Measurements from ENCODE around the gene HSD17B3.

The HSD17B3 gene

DNA sequence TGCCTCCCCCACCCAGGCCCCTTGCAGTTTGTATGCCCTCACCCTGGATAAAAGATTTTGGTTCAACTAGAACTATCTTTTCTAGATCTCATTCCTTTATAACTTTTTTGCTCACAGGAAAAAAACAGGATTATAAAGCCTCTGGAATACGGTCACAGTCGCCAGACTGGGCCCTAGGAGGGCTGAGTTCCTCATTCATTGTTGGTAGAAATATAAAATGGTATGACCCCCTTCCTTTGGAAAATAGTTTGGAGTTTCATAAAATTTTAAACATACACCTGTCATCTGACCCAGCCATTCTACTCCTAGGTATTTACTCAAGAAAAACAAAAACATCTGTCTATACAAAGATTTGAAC, 82.1 kb downstream of the HSD17B3 start:
- Histone ChIP-seq H4K91ac (ENCODE audit: low read depth, low read length) (no peak overlapping the region), H2BK5ac (ENCODE audit: low read depth, low read length, poor library complexity) (no peak overlapping the region), H3K79me1 (ENCODE audit: low read length) (peaks cover 17% of the 10 kb centered on the region), H3K14ac (ENCODE audit: low read length) (no peak overlapping the region), H3K79me2 (ENCODE audit: control insufficient read depth, insufficient read depth, low read length, poor library complexity) (no peaks in the 10 kb centered on the region), H3K36me3 (ENCODE audit: control insufficient read depth in 1 of 2, insufficient read depth in 2 of 2, low read length in 2 of 2) (no peaks in the 10 kb centered on the region), H2AK5ac (ENCODE audit: low read length) (no peak overlapping the region), H4K8ac (ENCODE audit: low read depth, low read length) (no peak overlapping the region), H2BK120ac (ENCODE audit: insufficient read depth, low read length, poor library complexity) (no peak overlapping the region), H3K23ac (ENCODE audit: low read length) (no peak overlapping the region), H3K4ac (ENCODE audit: low read depth, low read length) (no peak overlapping the region), H3K27ac (ENCODE audit: low read depth, low read length) (no peak overlapping the region), H2BK12ac (ENCODE audit: low read length) (no peak overlapping the region), H3K27me3 (ENCODE audit: insufficient read depth, low read length) (no peaks in the 10 kb centered on the region), H4K12ac (ENCODE audit: low read depth, low read length) (no peak overlapping the region), H3K18ac (ENCODE audit: low read length) (no peak overlapping the region), H3K4me2 (ENCODE audit: low read length) (no peak overlapping the region), H2AFZ (ENCODE audit: insufficient read depth, low read length, poor library complexity) (no peak overlapping the region), H3K4me1 (ENCODE audit: control insufficient read depth in 1 of 2, insufficient read depth in 2 of 2, low read length in 2 of 2) (peaks cover 23 to 30% of the 10 kb centered on the region in 2 experiments), H3K4me3 (ENCODE audit: low read depth, low read length) (no peak overlapping the region), H3K9me3 (ENCODE audit: insufficient read depth, low read depth, low read length) (no peaks in the 10 kb centered on the region), H3K9ac (ENCODE audit: low read length) (no peak overlapping the region)
- no peak for DNase-seq
- WGBS (ENCODE audit: extremely low coverage, insufficient coverage, insufficient read length), result no CpG with 5 or more reads among the region's 2 CpGs

DNA sequence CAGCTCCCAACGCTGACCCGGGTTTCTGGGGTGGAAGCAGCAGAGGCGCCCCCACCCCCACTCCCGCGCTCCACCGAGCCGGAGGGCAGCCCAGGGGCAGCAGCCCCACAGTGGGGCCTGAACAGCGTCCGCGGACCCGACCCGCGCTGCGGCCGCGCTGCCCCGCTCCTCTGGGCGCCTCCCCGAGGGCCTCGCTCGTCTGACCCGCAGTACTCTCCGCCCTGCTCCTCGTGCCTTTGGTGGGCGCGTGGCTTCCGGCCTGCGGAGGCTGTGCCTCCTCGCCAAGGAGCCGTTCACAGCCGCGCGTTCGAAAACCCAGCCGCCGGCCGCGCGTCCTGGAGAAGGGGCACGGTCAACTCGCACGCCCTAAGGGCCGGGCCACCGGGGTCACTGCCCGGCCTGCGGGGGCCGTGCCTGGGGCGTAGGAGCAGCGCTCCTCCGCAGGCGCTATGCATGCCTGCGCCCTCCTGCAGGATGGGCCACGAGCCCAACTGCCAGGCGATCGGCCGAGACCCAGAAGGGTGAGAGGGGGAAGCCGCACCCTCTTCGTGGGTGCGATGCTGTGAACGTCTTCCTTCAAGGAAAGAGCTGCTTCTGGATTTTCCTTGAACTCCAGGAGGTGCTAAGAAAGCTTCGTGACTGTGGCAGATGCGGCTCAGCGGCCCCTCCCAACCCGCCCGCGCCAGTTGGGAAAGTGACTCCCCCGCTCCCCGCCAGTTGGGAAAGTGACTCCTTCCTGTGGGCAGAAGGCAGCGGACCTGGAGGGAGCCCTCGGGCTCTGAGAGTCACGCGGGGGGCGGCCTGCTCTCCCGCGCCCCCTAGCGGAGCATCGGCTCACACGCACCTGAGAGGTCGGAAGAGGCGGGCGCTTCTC, 82.7 kb downstream of the HSD17B3 start:
- H3K23ac ChIP-seq (ENCODE audit: low read length), result no peak overlapping the region
- H2BK120ac ChIP-seq (ENCODE audit: insufficient read depth, low read length, poor library complexity), result peak overlapping the region; percentile 37
- H3K4me3 ChIP-seq (ENCODE audit: low read depth, low read length), result no peak overlapping the region
- DNase-seq, result peak; percentile 18 to 64
- no peak overlapping the region for H3K4ac ChIP-seq (ENCODE audit: low read depth, low read length)
- H3K27me3 ChIP-seq (ENCODE audit: insufficient read depth, low read length), result no peaks in the 10 kb centered on the region
- no peak overlapping the region for H2BK5ac ChIP-seq (ENCODE audit: low read depth, low read length, poor library complexity)
- H3K9ac ChIP-seq (ENCODE audit: low read length), result no peak overlapping the region
- H3K79me1 ChIP-seq (ENCODE audit: low read length), result peaks cover 17% of the 10 kb centered on the region
- H3K36me3 ChIP-seq (ENCODE audit: control insufficient read depth in 1 of 2, insufficient read depth in 2 of 2, low read length in 2 of 2), result no peaks in the 10 kb centered on the region
- H3K18ac ChIP-seq (ENCODE audit: low read length), result no peak overlapping the region
- H2AK5ac ChIP-seq (ENCODE audit: low read length), result peak overlapping the region; percentile 75
- no peaks in the 10 kb centered on the region for H3K9me3 ChIP-seq (ENCODE audit: insufficient read depth, low read depth, low read length)
- no peak overlapping the region for H4K12ac ChIP-seq (ENCODE audit: low read depth, low read length)
- no peak overlapping the region for H3K27ac ChIP-seq (ENCODE audit: low read depth, low read length)
- no peak overlapping the region for H3K4me2 ChIP-seq (ENCODE audit: low read length)
- no peaks in the 10 kb centered on the region for H3K79me2 ChIP-seq (ENCODE audit: control insufficient read depth, insufficient read depth, low read length, poor library complexity)
- H2BK12ac ChIP-seq (ENCODE audit: low read length), result peak overlapping the region; percentile 7
- no peak overlapping the region for H2AFZ ChIP-seq (ENCODE audit: insufficient read depth, low read length, poor library complexity)
- peak overlapping the region; percentile 20 for H4K91ac ChIP-seq (ENCODE audit: low read depth, low read length)
- WGBS (ENCODE audit: extremely low coverage, insufficient coverage, insufficient read length), result no CpG with 5 or more reads among the region's 81 CpGs
- no peak overlapping the region for H4K8ac ChIP-seq (ENCODE audit: low read depth, low read length)
- H3K4me1 ChIP-seq (ENCODE audit: control insufficient read depth in 1 of 2, insufficient read depth in 2 of 2, low read length in 2 of 2), result peaks cover 28 to 35% of the 10 kb centered on the region in 2 experiments
- no peak overlapping the region for H3K14ac ChIP-seq (ENCODE audit: low read length)

- H4K12ac ChIP-seq (ENCODE audit: low read depth, low read length), result peak overlapping the region; percentile 73
- peak; percentile 46 to 78 for DNase-seq
- H3K23ac ChIP-seq (ENCODE audit: low read length), result no peak overlapping the region
- no peaks in the 10 kb centered on the region for H3K36me3 ChIP-seq (ENCODE audit: control insufficient read depth in 1 of 2, insufficient read depth in 2 of 2, low read length in 2 of 2)
- H3K4me1 ChIP-seq (ENCODE audit: control insufficient read depth in 1 of 2, insufficient read depth in 2 of 2, low read length in 2 of 2), result peaks cover 29 to 36% of the 10 kb centered on the region in 2 experiments
- H4K8ac ChIP-seq (ENCODE audit: low read depth, low read length), result peak overlapping the region; percentile 81
- WGBS (ENCODE audit: extremely low coverage, insufficient coverage, insufficient read length), result no CpG with 5 or more reads among the region's 43 CpGs
- peak overlapping the region; percentile 65 for H3K4ac ChIP-seq (ENCODE audit: low read depth, low read length)
- H3K79me2 ChIP-seq (ENCODE audit: control insufficient read depth, insufficient read depth, low read length, poor library complexity), result no peaks in the 10 kb centered on the region
- peak overlapping the region; percentile 94 for H2BK5ac ChIP-seq (ENCODE audit: low read depth, low read length, poor library complexity)
- H3K27ac ChIP-seq (ENCODE audit: low read depth, low read length), result peak overlapping the region; percentile 91
- H3K4me2 ChIP-seq (ENCODE audit: low read length), result peak overlapping the region; percentile 83
- no peaks in the 10 kb centered on the region for H3K9me3 ChIP-seq (ENCODE audit: insufficient read depth, low read depth, low read length)
- peak overlapping the region; percentile 68 for H3K14ac ChIP-seq (ENCODE audit: low read length)
- peak overlapping the region; percentile 96 for H4K91ac ChIP-seq (ENCODE audit: low read depth, low read length)
- H2BK12ac ChIP-seq (ENCODE audit: low read length), result peak overlapping the region; percentile 92
- peak overlapping the region; percentile 26 for H2AFZ ChIP-seq (ENCODE audit: insufficient read depth, low read length, poor library complexity)
- peak overlapping the region; percentile 85 for H2AK5ac ChIP-seq (ENCODE audit: low read length)
- no peak overlapping the region for H3K9ac ChIP-seq (ENCODE audit: low read length)
- H3K79me1 ChIP-seq (ENCODE audit: low read length), result peaks cover 18% of the 10 kb centered on the region
- H2BK120ac ChIP-seq (ENCODE audit: insufficient read depth, low read length, poor library complexity), result peak overlapping the region; percentile 67
- no peaks in the 10 kb centered on the region for H3K27me3 ChIP-seq (ENCODE audit: insufficient read depth, low read length)
- H3K18ac ChIP-seq (ENCODE audit: low read length), result peak overlapping the region; percentile 90
- no peak overlapping the region for H3K4me3 ChIP-seq (ENCODE audit: low read depth, low read length)
Observed at GRCh38 chr9:96217754-96218693, 84.0 kb downstream of the HSD17B3 start.

- Histone ChIP-seq H3K4me2 (ENCODE audit: low read length) (peak overlapping the region; percentile 83), H2BK120ac (ENCODE audit: insufficient read depth, low read length, poor library complexity) (no peak overlapping the region), H4K12ac (ENCODE audit: low read depth, low read length) (no peak overlapping the region), H2AK5ac (ENCODE audit: low read length) (no peak overlapping the region), H4K91ac (ENCODE audit: low read depth, low read length) (no peak overlapping the region), H3K9me3 (ENCODE audit: insufficient read depth, low read depth, low read length) (no peaks in the 10 kb centered on the region), H3K14ac (ENCODE audit: low read length) (no peak overlapping the region), H2BK12ac (ENCODE audit: low read length) (no peak overlapping the region), H3K27ac (ENCODE audit: low read depth, low read length) (peak overlapping the region; percentile 91), H3K4me1 (ENCODE audit: control insufficient read depth in 1 of 2, insufficient read depth in 2 of 2, low read length in 2 of 2) (peaks cover 29 to 36% of the 10 kb centered on the region in 2 experiments), H3K79me1 (ENCODE audit: low read length) (peaks cover 18% of the 10 kb centered on the region), H4K8ac (ENCODE audit: low read depth, low read length) (no peak overlapping the region), H2AFZ (ENCODE audit: insufficient read depth, low read length, poor library complexity) (no peak overlapping the region), H3K4me3 (ENCODE audit: low read depth, low read length) (no peak overlapping the region), H3K4ac (ENCODE audit: low read depth, low read length) (no peak overlapping the region), H3K36me3 (ENCODE audit: control insufficient read depth in 1 of 2, insufficient read depth in 2 of 2, low read length in 2 of 2) (no peaks in the 10 kb centered on the region), H3K9ac (ENCODE audit: low read length) (no peak overlapping the region), H3K18ac (ENCODE audit: low read length) (no peak overlapping the region), H3K79me2 (ENCODE audit: control insufficient read depth, insufficient read depth, low read length, poor library complexity) (no peaks in the 10 kb centered on the region), H3K27me3 (ENCODE audit: insufficient read depth, low read length) (no peaks in the 10 kb centered on the region), H3K23ac (ENCODE audit: low read length) (no peak overlapping the region), H2BK5ac (ENCODE audit: low read depth, low read length, poor library complexity) (no peak overlapping the region)
- DNase-seq, result no peak
- no CpG with 5 or more reads among the region's 11 CpGs for WGBS (ENCODE audit: extremely low coverage, insufficient coverage, insufficient read length)
Observed at GRCh38 chr9:96217294-96217707, 84.7 kb downstream of the HSD17B3 start.

All from trophoblast cell (in vitro differentiated cells and primary cell).